SU-DHL-6 (cell line): ENCODE measurements around the gene FAM167B.

Experiments
- H2AFZ ChIP-seq: fragments of 200-600 bp; sonication (generic); 2 replicates; pipeline ENCODE4 v1.6.1; 2014; ENCODE audit warnings: low read depth, mild to moderate bottlenecking, moderate library complexity, mixed read lengths, antibody characterized with exemption, low read length; ENCODE audit not compliant: severe bottlenecking
- H3F3A ChIP-seq: fragments of 200-600 bp; shearing (Covaris generic); 2 replicates; pipeline ENCODE4 v1.6.0; 2016; ENCODE audit warnings: antibody characterized with exemption, mild to moderate bottlenecking; ENCODE audit not compliant: insufficient read depth
- H3K27ac ChIP-seq: fragments of 200-600 bp; sonication (generic); 2 replicates; pipeline ENCODE4 v1.5.1; 2016; ENCODE audit warnings: low read depth, mild to moderate bottlenecking, low read length, moderate library complexity, mixed read lengths
- H3K27me3 ChIP-seq: fragments of 200-600 bp; sonication (generic), shearing (Covaris generic); 2 replicates; pipeline ENCODE4 v1.6.0; 2014; ENCODE audit warnings: mild to moderate bottlenecking, low read length
- H3K36me3 ChIP-seq: fragments of 200-600 bp; sonication (generic); 2 replicates; pipeline ENCODE4 v1.6.1; 2014; ENCODE audit warnings: mild to moderate bottlenecking, low read length, mixed read lengths
- H3K4me2 ChIP-seq: fragments of 300-600, 200-600 bp; shearing (Covaris generic), sonication (generic); 2 replicates; pipeline ENCODE4 v1.6.0; 2014; ENCODE audit warnings: low read length, low read depth, mild to moderate bottlenecking; ENCODE audit not compliant: poor library complexity, severe bottlenecking
- H3K4me3 ChIP-seq: fragments of 200-600 bp; sonication (generic); 2 replicates; pipeline ENCODE4 v1.5.1; 2014; ENCODE audit warnings: antibody characterized with exemption, low read length, mild to moderate bottlenecking, mixed read lengths; ENCODE audit not compliant: insufficient read depth, poor library complexity, severe bottlenecking
- H3K79me2 ChIP-seq: fragments of 200-600 bp; sonication (generic); 2 replicates; pipeline ENCODE4 v1.6.1; 2014; ENCODE audit warnings: mild to moderate bottlenecking, low read length, moderate library complexity; ENCODE audit not compliant: insufficient read depth
- H3K9ac ChIP-seq: fragments of 200-600 bp; sonication (generic); 2 replicates; pipeline ENCODE4 v1.7.0; 2014; ENCODE audit warnings: mild to moderate bottlenecking, low read length
- H3K9me2 ChIP-seq: fragments of 200-600 bp; sonication (generic); replicated peaks from 2 replicates; pipeline ENCODE4 v1.6.1; 2014; ENCODE audit warnings: low read length; ENCODE audit not compliant: insufficient read depth
- H3K9me3 ChIP-seq: fragments of 200-600 bp; sonication (generic); 2 replicates; pipeline ENCODE4 v1.6.1; 2014; ENCODE audit warnings: low read length, mixed read lengths; ENCODE audit not compliant: insufficient read depth
- H4K20me1 ChIP-seq: fragments of 200-600 bp; sonication (generic); 2 replicates; pipeline ENCODE4 v1.6.1; 2014; ENCODE audit warnings: low read depth, mild to moderate bottlenecking, antibody characterized with exemption, low read length, moderate library complexity, mixed read lengths
- EZH2phosphoT487 ChIP-seq: fragments of 200-600 bp; sonication (generic), shearing (Covaris generic); conservative IDR thresholded peaks from 2 replicates; pipeline ENCODE4 v1.6.1; 2018; ENCODE audit warnings: mild to moderate bottlenecking, antibody characterized with exemption, low read length, moderate library complexity, mixed read lengths
- TF ChIP-seq, protein P1 (sequence below): fragments of 200-600 bp; sonication (generic); IDR thresholded peaks from one replicate; pipeline ENCODE4 v1.5.1; 2017; ENCODE audit warnings: antibody characterized with exemption, mild to moderate bottlenecking, low read length, moderate library complexity; ENCODE audit not compliant: insufficient read depth, poor library complexity, severe bottlenecking

The FAM167B gene

DNA sequence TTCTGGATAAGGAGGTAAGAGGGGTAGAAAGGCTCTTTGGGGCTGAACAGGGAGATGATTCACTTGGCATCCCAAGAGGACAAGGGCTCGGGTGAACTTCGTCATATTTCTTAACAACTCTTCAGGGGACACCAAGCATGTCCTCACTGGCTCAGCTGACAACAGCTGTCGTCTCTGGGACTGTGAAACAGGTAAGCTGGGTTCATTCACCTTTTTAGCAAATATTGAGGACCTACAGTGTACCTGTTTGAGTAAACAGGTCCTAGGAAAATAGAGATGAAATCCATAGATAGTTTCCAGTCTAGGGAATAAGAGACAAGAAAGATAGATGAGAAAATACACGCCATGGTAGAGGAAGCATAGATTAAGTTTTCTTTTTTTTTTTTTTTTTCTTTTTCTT lies 22.7 kb upstream of the FAM167B start:
- TF ChIP-seq, protein P1, sequence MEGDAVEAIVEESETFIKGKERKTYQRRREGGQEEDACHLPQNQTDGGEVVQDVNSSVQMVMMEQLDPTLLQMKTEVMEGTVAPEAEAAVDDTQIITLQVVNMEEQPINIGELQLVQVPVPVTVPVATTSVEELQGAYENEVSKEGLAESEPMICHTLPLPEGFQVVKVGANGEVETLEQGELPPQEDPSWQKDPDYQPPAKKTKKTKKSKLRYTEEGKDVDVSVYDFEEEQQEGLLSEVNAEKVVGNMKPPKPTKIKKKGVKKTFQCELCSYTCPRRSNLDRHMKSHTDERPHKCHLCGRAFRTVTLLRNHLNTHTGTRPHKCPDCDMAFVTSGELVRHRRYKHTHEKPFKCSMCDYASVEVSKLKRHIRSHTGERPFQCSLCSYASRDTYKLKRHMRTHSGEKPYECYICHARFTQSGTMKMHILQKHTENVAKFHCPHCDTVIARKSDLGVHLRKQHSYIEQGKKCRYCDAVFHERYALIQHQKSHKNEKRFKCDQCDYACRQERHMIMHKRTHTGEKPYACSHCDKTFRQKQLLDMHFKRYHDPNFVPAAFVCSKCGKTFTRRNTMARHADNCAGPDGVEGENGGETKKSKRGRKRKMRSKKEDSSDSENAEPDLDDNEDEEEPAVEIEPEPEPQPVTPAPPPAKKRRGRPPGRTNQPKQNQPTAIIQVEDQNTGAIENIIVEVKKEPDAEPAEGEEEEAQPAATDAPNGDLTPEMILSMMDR, result no peak
- no peak for TF ChIP-seq EZH2phosphoT487
- peaks cover 22% of the 10 kb centered on the region for H3K79me2 ChIP-seq
- peaks cover 4% of the 10 kb centered on the region; the same call in 1 of the 2 replicates for H3K36me3 ChIP-seq

DNA sequence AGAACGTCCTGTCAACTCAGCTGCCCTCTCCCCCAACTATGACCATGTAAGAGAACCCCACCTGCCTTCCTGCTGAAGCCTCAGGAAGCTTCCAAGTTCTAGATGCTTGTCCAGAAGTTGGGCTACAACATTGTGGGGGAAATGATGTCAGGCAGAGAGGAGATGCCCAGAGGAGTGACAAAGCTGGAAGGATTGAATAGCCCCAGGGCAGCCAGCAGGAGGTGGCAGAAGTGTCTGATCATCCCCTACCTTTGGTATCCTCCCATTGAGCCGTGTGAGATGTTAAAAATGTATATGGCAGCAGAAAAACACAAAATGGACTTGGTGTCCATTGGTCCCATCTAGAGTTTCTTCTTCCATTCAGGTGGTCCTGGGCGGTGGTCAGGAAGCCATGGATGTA lies 18.3 kb upstream of the FAM167B start:
- Histone ChIP-seq H4K20me1 (no peaks in the 10 kb centered on the region), H3K27me3 (no peaks in the 10 kb centered on the region), H3K27ac (no peak overlapping the region), H3K4me2 (no peak overlapping the region), H3K4me3 (no peak overlapping the region), H3F3A (no peaks in the 10 kb centered on the region), H3K9ac (no peak overlapping the region), H3K9me3 (no peaks in the 10 kb centered on the region), H3K9me2 (no peaks in the 10 kb centered on the region), H3K79me2 (peaks cover 7% of the 10 kb centered on the region), H3K36me3 (peaks cover 4% of the 10 kb centered on the region; the same call in 1 of the 2 replicates), H2AFZ (no peak overlapping the region)
- TF ChIP-seq, protein P1, result no peak
- TF ChIP-seq EZH2phosphoT487, result no peak

More for the DNA sequence above, 22.7 kb upstream of the FAM167B start:
- Histone ChIP-seq H3K9ac (no peak overlapping the region), H4K20me1 (no peaks in the 10 kb centered on the region), H3K9me3 (no peaks in the 10 kb centered on the region), H3K27ac (no peak overlapping the region), H3K9me2 (no peaks in the 10 kb centered on the region), H3K4me3 (no peak overlapping the region), H3K4me2 (no peak overlapping the region), H2AFZ (no peak overlapping the region), H3F3A (no peaks in the 10 kb centered on the region), H3K27me3 (no peaks in the 10 kb centered on the region)

DNA sequence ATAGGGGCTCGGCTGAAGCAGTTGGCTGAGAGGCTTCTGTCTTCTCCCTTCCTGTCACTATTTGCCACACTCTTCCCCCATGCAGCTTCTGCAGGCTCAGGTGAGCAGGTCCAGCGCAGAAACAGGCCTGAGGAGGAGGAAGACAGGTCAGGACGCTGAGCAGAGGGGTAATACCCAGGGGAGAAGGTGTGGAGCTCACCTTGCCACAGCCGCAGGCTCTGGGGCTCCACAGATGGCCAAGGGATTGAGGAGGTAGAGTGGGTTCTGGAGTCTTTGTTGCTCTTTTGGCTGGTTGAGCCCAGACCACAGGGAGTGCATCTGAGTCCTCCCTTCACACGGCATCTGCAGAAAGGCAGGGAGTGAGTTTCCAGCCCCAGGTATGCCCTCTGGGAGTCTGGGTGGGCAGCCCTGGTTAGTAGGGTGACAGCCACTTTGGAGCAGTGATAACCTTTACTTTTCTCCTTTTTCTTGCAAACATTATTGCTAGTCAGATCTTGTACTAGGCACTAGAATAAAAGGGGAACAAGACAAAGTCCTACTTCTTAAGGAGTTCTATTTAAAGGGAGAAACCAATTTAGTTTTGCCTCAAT lies 15.1 kb upstream of the FAM167B start:
- H3F3A ChIP-seq, result no peaks in the 10 kb centered on the region
- no peaks in the 10 kb centered on the region for H4K20me1 ChIP-seq
- H2AFZ ChIP-seq, result no peak overlapping the region
- H3K27ac ChIP-seq, result no peak overlapping the region
- no peaks in the 10 kb centered on the region for H3K27me3 ChIP-seq
- H3K9me3 ChIP-seq, result no peaks in the 10 kb centered on the region
- H3K4me2 ChIP-seq, result no peak overlapping the region
- no peak overlapping the region for H3K9ac ChIP-seq
- no peak overlapping the region for H3K4me3 ChIP-seq
- H3K9me2 ChIP-seq, result no peaks in the 10 kb centered on the region
- no peaks in the 10 kb centered on the region for H3K79me2 ChIP-seq
- TF ChIP-seq, protein P1, result no peak
- no peak for TF ChIP-seq EZH2phosphoT487
- H3K36me3 ChIP-seq, result peaks cover 4% of the 10 kb centered on the region; the same call in 1 of the 2 replicates
